Measurements from ENCODE around the gene STX8.

DNA sequence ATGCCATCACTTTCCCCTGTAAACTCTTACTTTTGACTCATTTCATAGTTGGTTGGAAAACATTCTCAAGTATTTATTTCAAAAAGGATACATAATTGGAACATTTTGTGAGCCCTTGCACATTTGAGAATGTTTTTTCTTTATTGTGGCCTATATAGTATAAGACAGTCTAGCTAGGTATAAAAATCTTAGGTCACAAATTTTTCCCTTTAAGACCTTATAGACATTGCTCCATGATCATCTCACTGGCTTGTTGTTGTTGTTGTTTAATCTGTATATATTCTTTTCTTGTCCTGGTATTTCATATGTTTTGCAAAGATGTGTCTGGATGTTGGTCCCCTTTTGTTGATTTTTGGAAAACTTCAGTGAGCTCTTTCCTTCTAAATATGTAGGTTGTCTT lies 360.2 kb downstream of the STX8 start:
- TF ChIP-seq, protein P1, sequence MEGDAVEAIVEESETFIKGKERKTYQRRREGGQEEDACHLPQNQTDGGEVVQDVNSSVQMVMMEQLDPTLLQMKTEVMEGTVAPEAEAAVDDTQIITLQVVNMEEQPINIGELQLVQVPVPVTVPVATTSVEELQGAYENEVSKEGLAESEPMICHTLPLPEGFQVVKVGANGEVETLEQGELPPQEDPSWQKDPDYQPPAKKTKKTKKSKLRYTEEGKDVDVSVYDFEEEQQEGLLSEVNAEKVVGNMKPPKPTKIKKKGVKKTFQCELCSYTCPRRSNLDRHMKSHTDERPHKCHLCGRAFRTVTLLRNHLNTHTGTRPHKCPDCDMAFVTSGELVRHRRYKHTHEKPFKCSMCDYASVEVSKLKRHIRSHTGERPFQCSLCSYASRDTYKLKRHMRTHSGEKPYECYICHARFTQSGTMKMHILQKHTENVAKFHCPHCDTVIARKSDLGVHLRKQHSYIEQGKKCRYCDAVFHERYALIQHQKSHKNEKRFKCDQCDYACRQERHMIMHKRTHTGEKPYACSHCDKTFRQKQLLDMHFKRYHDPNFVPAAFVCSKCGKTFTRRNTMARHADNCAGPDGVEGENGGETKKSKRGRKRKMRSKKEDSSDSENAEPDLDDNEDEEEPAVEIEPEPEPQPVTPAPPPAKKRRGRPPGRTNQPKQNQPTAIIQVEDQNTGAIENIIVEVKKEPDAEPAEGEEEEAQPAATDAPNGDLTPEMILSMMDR (IDR thresholded peaks at IDR 0.05): no peak
- no peak for TF ChIP-seq POLR2AphosphoS5 (IDR thresholded peaks at IDR 0.05)

All from prostate gland (tissue), 2 donors.